ENCODE data around the gene SLBP.

DNA sequence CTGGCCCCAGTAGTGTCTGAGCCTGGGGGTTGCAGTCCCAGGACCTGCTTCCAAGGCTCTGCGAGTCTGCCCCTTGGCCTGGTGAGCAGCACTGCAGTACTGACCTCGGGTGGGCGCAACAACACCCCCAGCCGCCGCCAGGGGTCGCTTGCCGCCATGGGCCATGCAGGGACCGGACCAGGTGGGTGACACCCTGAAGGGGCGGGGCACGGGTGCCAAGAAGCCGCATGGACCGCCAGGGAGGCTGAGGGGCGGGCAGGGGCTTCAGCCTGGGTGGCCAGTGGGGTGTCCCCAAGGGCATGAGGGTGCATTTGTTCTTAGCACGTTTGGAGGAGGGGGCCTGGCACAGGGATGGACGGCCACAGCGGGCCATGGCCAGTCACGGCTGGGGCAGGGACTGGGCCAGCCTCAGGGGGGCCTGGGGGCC lies 34.2 kb upstream of the SLBP start:
- TF ChIP-seq, protein P1, sequence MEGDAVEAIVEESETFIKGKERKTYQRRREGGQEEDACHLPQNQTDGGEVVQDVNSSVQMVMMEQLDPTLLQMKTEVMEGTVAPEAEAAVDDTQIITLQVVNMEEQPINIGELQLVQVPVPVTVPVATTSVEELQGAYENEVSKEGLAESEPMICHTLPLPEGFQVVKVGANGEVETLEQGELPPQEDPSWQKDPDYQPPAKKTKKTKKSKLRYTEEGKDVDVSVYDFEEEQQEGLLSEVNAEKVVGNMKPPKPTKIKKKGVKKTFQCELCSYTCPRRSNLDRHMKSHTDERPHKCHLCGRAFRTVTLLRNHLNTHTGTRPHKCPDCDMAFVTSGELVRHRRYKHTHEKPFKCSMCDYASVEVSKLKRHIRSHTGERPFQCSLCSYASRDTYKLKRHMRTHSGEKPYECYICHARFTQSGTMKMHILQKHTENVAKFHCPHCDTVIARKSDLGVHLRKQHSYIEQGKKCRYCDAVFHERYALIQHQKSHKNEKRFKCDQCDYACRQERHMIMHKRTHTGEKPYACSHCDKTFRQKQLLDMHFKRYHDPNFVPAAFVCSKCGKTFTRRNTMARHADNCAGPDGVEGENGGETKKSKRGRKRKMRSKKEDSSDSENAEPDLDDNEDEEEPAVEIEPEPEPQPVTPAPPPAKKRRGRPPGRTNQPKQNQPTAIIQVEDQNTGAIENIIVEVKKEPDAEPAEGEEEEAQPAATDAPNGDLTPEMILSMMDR (IDR thresholded peaks at IDR 0.05; ENCODE audit: low read depth, low read length): peak; percentile 78
- no peak for TF ChIP-seq EZH2phosphoT487 (IDR thresholded peaks at IDR 0.05; ENCODE audit: low read depth)

Data from OCI-LY3 (cell line).